22Rv1 (cell line): ENCODE data around the gene ARFGAP1.

ENCODE experiments used
- CTCF ChIP-seq: fragments of 450-650 bp; IDR thresholded peaks from 2 replicates; pipeline ENCODE4 v1.5.1; 2017; ENCODE audit warnings: mild to moderate bottlenecking
- ZFX ChIP-seq: fragments of 450-650 bp; IDR thresholded peaks from 2 replicates; pipeline ENCODE4 v1.6.1; 2017; ENCODE audit warnings: antibody characterized with exemption, borderline replicate concordance

- TF ChIP-seq CTCF: no peak
- TF ChIP-seq ZFX: no peak
Measured at GRCh38 chr20:63275825-63276224, 3.2 kb downstream of the ARFGAP1 start.
